ENCODE measurements around the gene CTNNA3. TPM values are rescaled to one million over a fixed set of nuclear protein-coding genes. Genes with fewer than 3 reads are reported as not detected.

CTNNA3 gene
- total and polyA plus RNA-seq, 12 donors = 0.03 to 14.4 (median 0.47) TPM; not detected in 1

DNA sequence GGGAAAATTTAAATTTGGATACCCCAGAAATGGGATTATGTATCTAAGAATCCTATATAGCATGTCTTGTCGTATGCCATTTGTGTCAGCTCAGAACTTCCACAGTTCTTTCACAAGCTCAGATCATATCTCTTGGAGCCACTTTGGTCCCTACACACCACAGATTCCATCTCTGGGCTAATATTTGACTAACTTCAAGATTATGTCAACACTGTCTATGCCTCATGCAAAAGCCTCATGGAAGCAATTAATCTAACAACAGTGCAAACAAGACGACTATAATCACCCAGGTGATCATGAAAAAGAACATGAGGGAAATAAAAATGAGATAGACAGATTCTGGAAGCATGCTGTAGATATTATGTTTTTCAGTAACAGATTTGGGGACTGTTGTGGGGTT is 581.0 kb downstream of the CTNNA3 start:
- Histone ChIP-seq H3K4me3 (no peak overlapping the region), H3K4me1 (replicated peaks in 1 of 2) (no peaks in the 10 kb centered on the region), H3K9me3 (replicated peaks in 1 of 3) (no peaks in the 10 kb centered on the region), H3K36me3 (replicated peaks in 1 of 2) (no peaks in the 10 kb centered on the region), H3K27ac (no peak overlapping the region), H3K27me3 (no peaks in the 10 kb centered on the region)
- no peak for DNase-seq
- 69 to 97% (median 87%) methylated on average over 2 of the region's 2 CpGs for WGBS, 4 donors
- TF ChIP-seq POLR2A (IDR thresholded peaks at IDR 0.05) = no peak
- TF ChIP-seq, protein P1, sequence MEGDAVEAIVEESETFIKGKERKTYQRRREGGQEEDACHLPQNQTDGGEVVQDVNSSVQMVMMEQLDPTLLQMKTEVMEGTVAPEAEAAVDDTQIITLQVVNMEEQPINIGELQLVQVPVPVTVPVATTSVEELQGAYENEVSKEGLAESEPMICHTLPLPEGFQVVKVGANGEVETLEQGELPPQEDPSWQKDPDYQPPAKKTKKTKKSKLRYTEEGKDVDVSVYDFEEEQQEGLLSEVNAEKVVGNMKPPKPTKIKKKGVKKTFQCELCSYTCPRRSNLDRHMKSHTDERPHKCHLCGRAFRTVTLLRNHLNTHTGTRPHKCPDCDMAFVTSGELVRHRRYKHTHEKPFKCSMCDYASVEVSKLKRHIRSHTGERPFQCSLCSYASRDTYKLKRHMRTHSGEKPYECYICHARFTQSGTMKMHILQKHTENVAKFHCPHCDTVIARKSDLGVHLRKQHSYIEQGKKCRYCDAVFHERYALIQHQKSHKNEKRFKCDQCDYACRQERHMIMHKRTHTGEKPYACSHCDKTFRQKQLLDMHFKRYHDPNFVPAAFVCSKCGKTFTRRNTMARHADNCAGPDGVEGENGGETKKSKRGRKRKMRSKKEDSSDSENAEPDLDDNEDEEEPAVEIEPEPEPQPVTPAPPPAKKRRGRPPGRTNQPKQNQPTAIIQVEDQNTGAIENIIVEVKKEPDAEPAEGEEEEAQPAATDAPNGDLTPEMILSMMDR (IDR thresholded peaks at IDR 0.05) = no peak
- intact Hi-C loops (cut with DNase I) = no loop called here

DNA sequence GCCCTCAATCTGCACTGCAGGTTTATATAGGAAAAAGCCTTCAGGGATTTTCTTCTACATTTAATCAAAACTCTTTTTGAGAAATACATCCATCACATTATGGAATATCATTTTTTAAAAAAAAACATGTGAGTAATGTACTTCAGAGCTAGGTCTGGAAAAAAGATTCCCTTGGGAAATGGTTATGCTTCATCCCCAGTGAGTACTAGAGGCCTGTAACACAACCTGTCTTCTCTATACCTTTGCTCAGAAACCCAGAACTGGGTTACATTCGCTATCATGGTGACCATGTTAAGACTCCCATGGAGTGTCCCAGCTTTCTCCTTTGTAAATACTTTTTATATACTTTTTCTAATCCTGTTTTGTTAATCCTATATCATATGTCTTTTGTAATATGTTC is 583.2 kb downstream of the CTNNA3 start:
- DNase-seq = no peak
- WGBS, 4 donors = 90 to 100% (median 93%) methylated on average over 1 of the region's 1 CpG
- Histone ChIP-seq H3K9me3 (replicated peaks in 1 of 3) (no peaks in the 10 kb centered on the region), H3K36me3 (replicated peaks in 1 of 2) (no peaks in the 10 kb centered on the region), H3K27ac (no peak overlapping the region), H3K4me1 (replicated peaks in 1 of 2) (no peaks in the 10 kb centered on the region), H3K27me3 (no peaks in the 10 kb centered on the region), H3K4me3 (no peak overlapping the region)
- TF ChIP-seq POLR2A (IDR thresholded peaks at IDR 0.05) = no peak
- TF ChIP-seq, protein P1 (IDR thresholded peaks at IDR 0.05) = no peak
- intact Hi-C loops (cut with DNase I) = no loop called here

DNA sequence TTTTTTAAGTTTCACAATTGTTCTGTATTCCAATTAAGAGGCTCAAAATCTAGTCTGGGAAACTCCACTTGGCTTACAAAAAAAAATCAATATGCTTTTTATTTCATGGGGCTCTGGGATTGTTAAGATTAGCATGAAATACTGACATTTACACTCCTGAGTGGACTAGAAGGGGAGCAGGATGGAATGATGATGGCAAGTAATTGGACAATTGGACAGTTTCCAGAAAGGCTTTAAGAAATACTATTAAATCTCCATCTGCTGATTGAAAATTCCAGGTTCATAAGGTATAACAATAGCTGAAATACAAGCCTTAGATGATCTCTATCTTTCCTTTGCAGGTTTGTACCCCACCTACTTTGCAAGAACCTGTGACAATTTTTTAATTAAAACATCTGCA is 585.7 kb downstream of the CTNNA3 start:
- Histone ChIP-seq H3K27me3 (no peaks in the 10 kb centered on the region), H3K9me3 (replicated peaks in 1 of 3) (no peaks in the 10 kb centered on the region), H3K27ac (no peak overlapping the region), H3K36me3 (replicated peaks in 1 of 2) (no peaks in the 10 kb centered on the region), H3K4me3 (no peak overlapping the region), H3K4me1 (replicated peaks in 1 of 2) (no peaks in the 10 kb centered on the region)
- TF ChIP-seq POLR2A (IDR thresholded peaks at IDR 0.05) = no peak
- TF ChIP-seq, protein P1 (IDR thresholded peaks at IDR 0.05) = no peak
- intact Hi-C loops (cut with DNase I) = no loop called here
- DNase-seq = no peak

DNA sequence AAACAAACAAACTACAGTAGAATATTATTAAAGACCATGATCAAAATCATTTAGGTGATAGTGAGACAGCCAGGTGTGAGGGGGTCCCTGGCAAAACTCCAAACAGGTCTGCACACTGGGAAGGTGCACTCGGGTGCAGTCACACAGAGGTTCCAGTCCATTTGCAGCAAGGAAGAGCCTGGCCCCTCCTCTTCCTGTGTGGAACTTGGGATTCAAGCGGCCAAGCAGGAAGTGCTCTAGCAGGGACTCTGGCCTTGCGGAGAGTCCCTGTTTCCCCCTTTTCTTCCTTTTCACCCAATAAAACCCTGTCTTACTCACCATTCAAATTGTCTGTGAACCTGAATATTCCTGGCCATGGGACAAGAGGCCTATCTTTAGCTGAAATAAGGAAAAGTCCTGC is 588.3 kb downstream of the CTNNA3 start:
- H3K4me3 ChIP-seq = no peak overlapping the region
- TF ChIP-seq, protein P1 (IDR thresholded peaks at IDR 0.05) = no peak
- no peak for TF ChIP-seq POLR2A (IDR thresholded peaks at IDR 0.05)
- no peaks in the 10 kb centered on the region for H3K9me3 ChIP-seq (replicated peaks in 1 of 3)
- no peaks in the 10 kb centered on the region for H3K27me3 ChIP-seq
- H3K4me1 ChIP-seq (replicated peaks in 1 of 2) = no peaks in the 10 kb centered on the region
- no peaks in the 10 kb centered on the region for H3K36me3 ChIP-seq (replicated peaks in 1 of 2)
- no peak overlapping the region for H3K27ac ChIP-seq
- intact Hi-C loops (cut with DNase I) = no loop called here
- DNase-seq = no peak
- 89 to 100% (median 93%) methylated on average over 3 of the region's 3 CpGs for WGBS, 4 donors
